Measurements from ENCODE around the gene SDC3. TPM values are rescaled to one million over a fixed set of nuclear protein-coding genes. Genes with fewer than 3 reads are reported as not detected.

Gene SDC3
- total and polyA plus RNA-seq, 2 of the 8 experiments (the other 6 are each of a cell fraction or from before 2014, with no cell fraction given) = 7.0 to 27.0 TPM

- TF ChIP-seq SIN3A (conservative IDR thresholded peaks at IDR 0.05 in 1 of 2, IDR thresholded peaks at IDR 0.05 in 1 of 2; ENCODE audit: low read depth in 1 of 2, low read length in 2 of 2) = no peak
- no peak for TF ChIP-seq NRF1 (IDR thresholded peaks at IDR 0.05; ENCODE audit: low read depth, low read length)
Measured at GRCh38 chr1:30851286-30851685, 57.3 kb downstream of the SDC3 start (continued).
